Measurements from ENCODE around the gene RENBP. TPM values are rescaled to one million over a fixed set of nuclear protein-coding genes. Genes with fewer than 3 reads are reported as not detected.

RENBP gene
- 163 TPM for polyA plus RNA-seq (2012; ENCODE audit: insufficient read depth, insufficient read length, low read depth)

GRCh38 chrX:153944140-153944799 is at the start of gene RENBP:
RENBP (minus strand) TSS chrX:153944643; CDS start chrX:153944610, 33 bp downstream.
- H3K27me3 ChIP-seq: no peaks in the 10 kb centered on the region
- peak; percentile 70 for DNase-seq
- no peaks in the 10 kb centered on the region for H3K4me1 ChIP-seq
- no peaks in the 10 kb centered on the region for H3K9me3 ChIP-seq
- TF ChIP-seq, protein P1, sequence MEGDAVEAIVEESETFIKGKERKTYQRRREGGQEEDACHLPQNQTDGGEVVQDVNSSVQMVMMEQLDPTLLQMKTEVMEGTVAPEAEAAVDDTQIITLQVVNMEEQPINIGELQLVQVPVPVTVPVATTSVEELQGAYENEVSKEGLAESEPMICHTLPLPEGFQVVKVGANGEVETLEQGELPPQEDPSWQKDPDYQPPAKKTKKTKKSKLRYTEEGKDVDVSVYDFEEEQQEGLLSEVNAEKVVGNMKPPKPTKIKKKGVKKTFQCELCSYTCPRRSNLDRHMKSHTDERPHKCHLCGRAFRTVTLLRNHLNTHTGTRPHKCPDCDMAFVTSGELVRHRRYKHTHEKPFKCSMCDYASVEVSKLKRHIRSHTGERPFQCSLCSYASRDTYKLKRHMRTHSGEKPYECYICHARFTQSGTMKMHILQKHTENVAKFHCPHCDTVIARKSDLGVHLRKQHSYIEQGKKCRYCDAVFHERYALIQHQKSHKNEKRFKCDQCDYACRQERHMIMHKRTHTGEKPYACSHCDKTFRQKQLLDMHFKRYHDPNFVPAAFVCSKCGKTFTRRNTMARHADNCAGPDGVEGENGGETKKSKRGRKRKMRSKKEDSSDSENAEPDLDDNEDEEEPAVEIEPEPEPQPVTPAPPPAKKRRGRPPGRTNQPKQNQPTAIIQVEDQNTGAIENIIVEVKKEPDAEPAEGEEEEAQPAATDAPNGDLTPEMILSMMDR (IDR thresholded peaks at IDR 0.05; ENCODE audit: low read depth, low read length): no peak
- peak within 1 kb of the TSS; percentile 47 for H3K4me3 ChIP-seq (ENCODE audit: low read depth, low read length)
- H3K36me3 ChIP-seq: peaks cover 5% of the 10 kb centered on the region

DNA sequence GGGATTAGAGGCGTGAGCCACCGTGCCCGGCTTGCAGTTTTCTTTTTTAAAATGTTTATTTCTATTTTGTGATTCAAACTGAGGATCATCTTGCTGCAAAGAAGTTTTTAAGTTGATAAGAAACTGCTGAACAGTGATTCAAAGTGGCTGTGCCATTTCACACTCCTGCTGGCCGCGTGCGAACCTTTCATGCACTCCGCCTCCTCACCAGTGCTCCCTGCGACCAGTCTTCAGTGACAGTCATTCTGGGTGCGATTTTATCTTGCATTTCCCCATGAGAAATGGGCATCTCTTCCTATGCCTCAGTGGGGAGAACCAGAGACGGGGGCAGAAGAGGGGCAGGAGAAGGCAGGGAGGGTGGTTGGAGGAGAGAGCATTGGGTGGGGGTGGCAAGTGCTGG is 49.5 kb upstream of the RENBP start:
- Histone ChIP-seq H3K4me1 (no peaks in the 10 kb centered on the region), H3K4me3 (ENCODE audit: low read depth, low read length) (no peak overlapping the region), H3K9me3 (no peaks in the 10 kb centered on the region), H3K27me3 (no peaks in the 10 kb centered on the region), H3K36me3 (no peaks in the 10 kb centered on the region)
- DNase-seq: no peak
- TF ChIP-seq, protein P1 (IDR thresholded peaks at IDR 0.05; ENCODE audit: low read depth, low read length): no peak

DNA sequence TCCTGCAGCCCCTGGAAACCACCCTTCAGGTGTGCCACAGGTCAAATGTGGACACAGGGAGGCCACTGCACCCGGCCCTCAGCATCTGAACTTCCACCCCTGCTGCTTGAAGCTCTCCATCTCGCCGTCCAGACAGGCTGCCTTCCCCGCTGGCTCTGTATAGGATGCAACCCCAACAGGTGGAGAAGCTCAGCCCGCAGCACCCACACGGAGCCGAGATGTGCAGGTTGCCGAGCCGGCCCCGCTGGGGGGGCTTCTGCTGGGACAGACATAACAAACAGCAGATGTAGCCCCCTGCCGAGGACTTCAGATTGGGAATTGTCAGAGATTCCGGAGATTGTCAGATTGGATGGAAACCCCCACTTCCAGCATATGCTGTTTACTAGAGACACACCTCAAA is 48.6 kb upstream of the RENBP start:
- no peak for DNase-seq
- no peaks in the 10 kb centered on the region for H3K9me3 ChIP-seq

GRCh38 chrX:153992180-153992579 is 47.7 kb upstream of the RENBP start:
- H3K4me3 ChIP-seq (ENCODE audit: low read depth, low read length): no peak overlapping the region
- no peaks in the 10 kb centered on the region for H3K9me3 ChIP-seq
- no peaks in the 10 kb centered on the region for H3K27me3 ChIP-seq
- TF ChIP-seq, protein P1 (IDR thresholded peaks at IDR 0.05; ENCODE audit: low read depth, low read length): no peak
- no peak for DNase-seq
- H3K36me3 ChIP-seq: no peaks in the 10 kb centered on the region
- H3K4me1 ChIP-seq: no peaks in the 10 kb centered on the region

More for the DNA sequence above, 48.6 kb upstream of the RENBP start:
- no peak overlapping the region for H3K4me3 ChIP-seq (ENCODE audit: low read depth, low read length)
- H3K27me3 ChIP-seq: no peaks in the 10 kb centered on the region
- no peaks in the 10 kb centered on the region for H3K36me3 ChIP-seq
- no peaks in the 10 kb centered on the region for H3K4me1 ChIP-seq
- TF ChIP-seq, protein P1 (IDR thresholded peaks at IDR 0.05; ENCODE audit: low read depth, low read length): no peak

GRCh38 chrX:153991013-153991580 is 46.7 kb upstream of the RENBP start:
- Histone ChIP-seq H3K4me3 (ENCODE audit: low read depth, low read length) (no peak overlapping the region), H3K9me3 (no peaks in the 10 kb centered on the region), H3K36me3 (no peaks in the 10 kb centered on the region), H3K27me3 (no peaks in the 10 kb centered on the region), H3K4me1 (no peaks in the 10 kb centered on the region)
- DNase-seq: no peak
- TF ChIP-seq, protein P1 (IDR thresholded peaks at IDR 0.05; ENCODE audit: low read depth, low read length): no peak

GRCh38 chrX:153989973-153990655 is 45.7 kb upstream of the RENBP start:
- H3K36me3 ChIP-seq: no peaks in the 10 kb centered on the region
- no peak overlapping the region for H3K4me3 ChIP-seq (ENCODE audit: low read depth, low read length)
- no peaks in the 10 kb centered on the region for H3K9me3 ChIP-seq
- no peaks in the 10 kb centered on the region for H3K27me3 ChIP-seq
- TF ChIP-seq, protein P1 (IDR thresholded peaks at IDR 0.05; ENCODE audit: low read depth, low read length): no peak
- DNase-seq: no peak
- no peaks in the 10 kb centered on the region for H3K4me1 ChIP-seq
